HCEC 1CT (cell line): ENCODE results near the gene NLRC3.

Experiments used
- DNase-seq: peaks from one replicate; pipeline ENCODE4 v3.0.0-alpha.2; 2017

Gene NLRC3

GRCh38 chr16:3578121-3578520 is 918 bp upstream of the NLRC3 start:
- no peak for DNase-seq

- DNase-seq: no peak
These were observed 992 bp downstream of the NLRC3 start for GRCh38 chr16:3576211-3576610.

- no peak for DNase-seq
These were observed 1.7 kb downstream of the NLRC3 start for GRCh38 chr16:3575491-3575890.

GRCh38 chr16:3574195-3574594 is 3.0 kb downstream of the NLRC3 start:
- DNase-seq: no peak

- no peak for DNase-seq
These were observed 3.9 kb downstream of the NLRC3 start for GRCh38 chr16:3573146-3573815.

- DNase-seq: no peak
These were observed 6.7 kb downstream of the NLRC3 start for GRCh38 chr16:3570420-3571062.

GRCh38 chr16:3569851-3570250 is 7.4 kb downstream of the NLRC3 start:
- DNase-seq: no peak

GRCh38 chr16:3566990-3567389 is 10.2 kb downstream of the NLRC3 start:
- no peak for DNase-seq

GRCh38 chr16:3564889-3565141 is 12.4 kb downstream of the NLRC3 start:
- no peak for DNase-seq

GRCh38 chr16:3564130-3564888 is 12.9 kb downstream of the NLRC3 start:
- DNase-seq: no peak

GRCh38 chr16:3562914-3563480 is 14.2 kb downstream of the NLRC3 start:
- no peak for DNase-seq

- DNase-seq: no peak
These were observed 15.6 kb downstream of the NLRC3 start for GRCh38 chr16:3561626-3562025.

- no peak for DNase-seq
These were observed 22.8 kb downstream of the NLRC3 start for GRCh38 chr16:3554351-3554928.

GRCh38 chr16:3553138-3553923 is 23.9 kb downstream of the NLRC3 start:
- no peak for DNase-seq

GRCh38 chr16:3550851-3551847 is 26.1 kb downstream of the NLRC3 start:
- no peak for DNase-seq

GRCh38 chr16:3549906-3550305 is 27.3 kb downstream of the NLRC3 start:
- DNase-seq: no peak

- no peak for DNase-seq
These were observed 28.3 kb downstream of the NLRC3 start for GRCh38 chr16:3548859-3549258.

- no peak for DNase-seq
These were observed 28.8 kb downstream of the NLRC3 start for GRCh38 chr16:3548445-3548844.

- no peak for DNase-seq
These were observed 30.1 kb downstream of the NLRC3 start for GRCh38 chr16:3546986-3547682.

- DNase-seq: no peak
These were observed 34.4 kb downstream of the NLRC3 start for GRCh38 chr16:3542601-3543373.
